Epithelial cell of proximal tubule (primary cell): ENCODE measurements around the gene MRPL40. TPM values are rescaled to one million over a fixed set of nuclear protein-coding genes. Genes with fewer than 3 reads are reported as not detected.

Source experiments
- DNase-seq: peaks from one replicate; pipeline ENCODE4 v3.0.0-alpha.2; 2011; ENCODE audit warnings: low read depth
- H3K4me3 ChIP-seq: 2 replicates; pipeline ENCODE4 v1.5.1; 2011; ENCODE audit warnings: low read depth, mild to moderate bottlenecking, low read length
- CTCF ChIP-seq: conservative IDR thresholded peaks from 2 replicates; pipeline ENCODE4 v1.5.1; 2012; ENCODE audit warnings: low read depth, mild to moderate bottlenecking, low read length
- total RNA-seq: library from RNA; depleted of rRNA; stranded (reverse); fragments of >200 nt; gene quantifications from 2 replicates; pipeline ENCODE4 v1.2.3, GENCODE V29; 2015

MRPL40 gene
- total RNA-seq, 1 donor from 2014 or later, result 24.3 TPM

GRCh38 chr22:19453718-19454117 lies 21.4 kb downstream of the MRPL40 start:
- no peak for DNase-seq
- no peak for TF ChIP-seq CTCF
- no peak overlapping the region for H3K4me3 ChIP-seq

GRCh38 chr22:19454156-19454555 lies 21.8 kb downstream of the MRPL40 start:
- TF ChIP-seq CTCF, result no peak
- DNase-seq, result no peak
- no peak overlapping the region for H3K4me3 ChIP-seq

- no peak overlapping the region for H3K4me3 ChIP-seq
- TF ChIP-seq CTCF, result no peak
- no peak for DNase-seq
Measured at GRCh38 chr22:19455033-19455432, 22.7 kb downstream of the MRPL40 start.

- TF ChIP-seq CTCF, result no peak
- no peak overlapping the region for H3K4me3 ChIP-seq
- DNase-seq, result no peak
Measured at GRCh38 chr22:19455585-19456370, 23.4 kb downstream of the MRPL40 start.

GRCh38 chr22:19456541-19456940 lies 24.2 kb downstream of the MRPL40 start:
- no peak for DNase-seq
- TF ChIP-seq CTCF, result no peak
- no peak overlapping the region for H3K4me3 ChIP-seq

- TF ChIP-seq CTCF, result no peak
- H3K4me3 ChIP-seq, result no peak overlapping the region
- DNase-seq, result no peak
Measured at GRCh38 chr22:19457828-19458428, 25.6 kb downstream of the MRPL40 start.

GRCh38 chr22:19460036-19460435 lies 27.7 kb downstream of the MRPL40 start:
- H3K4me3 ChIP-seq, result no peak overlapping the region
- TF ChIP-seq CTCF, result no peak
- no peak for DNase-seq
